NK-92 treated with Interleukin-12 subunit alpha and Interleukin-12 subunit beta, amount 100 ng/mL, for 24 hours (cell line): Measurements from ENCODE around the gene APPL2.

Experiments
- DNase-seq: peaks from one replicate; lab custom pipeline; 2025; lab: John Stamatoyannopoulos, UW

APPL2 gene

GRCh38 chr12:105222726-105223351 is 13.1 kb downstream of the APPL2 start:
- no peak for DNase-seq

GRCh38 chr12:105222284-105222655 is 13.7 kb downstream of the APPL2 start:
- no peak for DNase-seq

GRCh38 chr12:105221583-105222283 is 14.2 kb downstream of the APPL2 start:
- DNase-seq = no peak

GRCh38 chr12:105220929-105221290 is 15.1 kb downstream of the APPL2 start:
- no peak for DNase-seq

GRCh38 chr12:105220150-105220928 is 15.6 kb downstream of the APPL2 start:
- DNase-seq = no peak

- no peak for DNase-seq
These were observed 16.5 kb downstream of the APPL2 start for GRCh38 chr12:105219261-105220028.

- no peak for DNase-seq
These were observed 17.5 kb downstream of the APPL2 start for GRCh38 chr12:105218434-105218833.

GRCh38 chr12:105214670-105215375 is 21.2 kb downstream of the APPL2 start:
- DNase-seq = no peak

GRCh38 chr12:105214148-105214547 is 21.8 kb downstream of the APPL2 start:
- DNase-seq = no peak

- DNase-seq = no peak
These were observed 23.5 kb downstream of the APPL2 start for GRCh38 chr12:105212438-105212837.

GRCh38 chr12:105209091-105209490 is 26.9 kb downstream of the APPL2 start:
- no peak for DNase-seq

- DNase-seq = no peak
These were observed 29.1 kb downstream of the APPL2 start for GRCh38 chr12:105206686-105207374.

GRCh38 chr12:105205322-105206048 is 30.5 kb downstream of the APPL2 start:
- no peak for DNase-seq

- DNase-seq = no peak
These were observed 31.1 kb downstream of the APPL2 start for GRCh38 chr12:105204916-105205315.

GRCh38 chr12:105204127-105204526 is 31.8 kb downstream of the APPL2 start:
- DNase-seq = no peak

GRCh38 chr12:105202202-105202601 is 33.8 kb downstream of the APPL2 start:
- DNase-seq = no peak

GRCh38 chr12:105201299-105201698 is 34.7 kb downstream of the APPL2 start:
- DNase-seq = no peak

GRCh38 chr12:105200385-105200784 is 35.6 kb downstream of the APPL2 start:
- DNase-seq = no peak

GRCh38 chr12:105198961-105199360 is 37.0 kb downstream of the APPL2 start:
- no peak for DNase-seq

- DNase-seq = no peak
These were observed 39.9 kb downstream of the APPL2 start for GRCh38 chr12:105196090-105196489.
